ENCODE results near the gene WWOX.

DNA sequence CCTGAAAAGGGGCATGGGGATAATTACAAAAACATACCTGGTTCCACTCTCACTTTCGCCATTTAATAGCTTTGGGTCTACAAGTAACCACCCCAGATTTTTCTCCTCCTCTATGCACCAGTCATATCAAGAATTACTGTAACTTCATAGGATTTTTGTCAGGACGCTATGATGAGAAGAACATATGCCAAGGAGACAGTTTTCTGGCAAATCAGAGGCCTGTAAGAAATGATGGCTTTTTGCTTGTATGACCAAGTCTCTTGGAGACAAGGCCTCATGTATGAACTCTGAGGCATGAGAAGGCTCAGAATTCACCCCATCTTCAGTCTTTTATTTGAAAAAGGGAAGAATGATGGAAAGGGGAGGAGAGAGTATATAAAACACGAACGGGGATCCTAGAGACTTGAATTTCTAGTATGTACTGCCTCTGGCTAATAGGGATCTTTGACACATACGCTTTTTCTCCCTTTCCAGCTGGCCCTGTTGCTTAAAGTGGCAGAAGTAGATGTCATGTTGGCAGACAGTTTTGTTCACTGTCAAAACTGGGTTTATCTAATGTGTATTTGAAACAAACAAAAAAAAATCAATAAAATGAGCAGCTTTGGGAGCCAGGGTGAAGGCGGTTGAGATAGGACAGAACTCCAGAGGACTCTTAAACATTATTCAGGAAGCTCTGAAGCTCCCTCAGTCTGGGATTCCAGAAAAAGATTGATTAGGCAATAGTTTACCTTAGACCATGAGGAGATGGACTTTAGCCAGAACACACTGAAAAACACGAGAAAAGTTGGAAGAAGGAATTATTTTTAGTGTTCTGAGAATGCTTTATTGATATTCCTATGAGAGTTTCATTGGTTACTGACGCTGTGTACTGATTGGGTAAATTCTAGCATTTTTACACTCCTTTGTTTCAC, 656.6 kb downstream of the WWOX start:
- TF ChIP-seq POLR2A (IDR thresholded peaks at IDR 0.05) (no peak), POLR2AphosphoS5 (IDR thresholded peaks at IDR 0.05) (no peak)
- TF ChIP-seq, protein P1, sequence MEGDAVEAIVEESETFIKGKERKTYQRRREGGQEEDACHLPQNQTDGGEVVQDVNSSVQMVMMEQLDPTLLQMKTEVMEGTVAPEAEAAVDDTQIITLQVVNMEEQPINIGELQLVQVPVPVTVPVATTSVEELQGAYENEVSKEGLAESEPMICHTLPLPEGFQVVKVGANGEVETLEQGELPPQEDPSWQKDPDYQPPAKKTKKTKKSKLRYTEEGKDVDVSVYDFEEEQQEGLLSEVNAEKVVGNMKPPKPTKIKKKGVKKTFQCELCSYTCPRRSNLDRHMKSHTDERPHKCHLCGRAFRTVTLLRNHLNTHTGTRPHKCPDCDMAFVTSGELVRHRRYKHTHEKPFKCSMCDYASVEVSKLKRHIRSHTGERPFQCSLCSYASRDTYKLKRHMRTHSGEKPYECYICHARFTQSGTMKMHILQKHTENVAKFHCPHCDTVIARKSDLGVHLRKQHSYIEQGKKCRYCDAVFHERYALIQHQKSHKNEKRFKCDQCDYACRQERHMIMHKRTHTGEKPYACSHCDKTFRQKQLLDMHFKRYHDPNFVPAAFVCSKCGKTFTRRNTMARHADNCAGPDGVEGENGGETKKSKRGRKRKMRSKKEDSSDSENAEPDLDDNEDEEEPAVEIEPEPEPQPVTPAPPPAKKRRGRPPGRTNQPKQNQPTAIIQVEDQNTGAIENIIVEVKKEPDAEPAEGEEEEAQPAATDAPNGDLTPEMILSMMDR (IDR thresholded peaks at IDR 0.05) = no peak
